Endodermal cell (in vitro differentiated cells): ENCODE data around the gene PYM1. TPM values are rescaled to one million over a fixed set of nuclear protein-coding genes. Genes with fewer than 3 reads are reported as not detected.
"Not testable (repeated sequence)": the region's sequence is repeated elsewhere in the genome, so short reads cannot be mapped to it uniquely, and the experiment has no call there.

Experiments used
- DNase-seq: peaks from one replicate; pipeline ENCODE4 v3.0.0-alpha.2; 2017
- H3K27ac ChIP-seq: 2 replicates; pipeline ENCODE4 v1.5.1; 2013; ENCODE audit warnings: mild to moderate bottlenecking, low read depth, low read length, moderate library complexity
- H3K27me3 ChIP-seq: 2 replicates; pipeline ENCODE4 v1.6.1; 2013; ENCODE audit warnings: mild to moderate bottlenecking, low read length, moderate library complexity; ENCODE audit not compliant: insufficient read depth, control insufficient read depth, poor library complexity, severe bottlenecking
- H3K36me3 ChIP-seq: 2 replicates; pipeline ENCODE4 v1.7.0; 2013; ENCODE audit warnings: mild to moderate bottlenecking, low read length, moderate library complexity; ENCODE audit not compliant: control insufficient read depth, insufficient read depth
- H3K4me1 ChIP-seq: one replicate; pipeline ENCODE4 v1.7.0; 2013; ENCODE audit warnings: low read length; ENCODE audit not compliant: control insufficient read depth, insufficient read depth
- H3K4me3 ChIP-seq: 2 replicates; pipeline ENCODE4 v1.5.1; 2013; ENCODE audit warnings: mild to moderate bottlenecking, low read length, moderate library complexity
- H3K9ac ChIP-seq: 2 replicates; pipeline ENCODE4 v1.6.1; 2013; ENCODE audit warnings: mild to moderate bottlenecking, low read length, moderate library complexity; ENCODE audit not compliant: poor library complexity, severe bottlenecking; ENCODE audit errors: extremely low read depth
- H3K9me3 ChIP-seq: 2 replicates; pipeline ENCODE4 v1.6.1; 2013; ENCODE audit warnings: mild to moderate bottlenecking, low read length, moderate library complexity; ENCODE audit not compliant: control insufficient read depth
- H3K27ac Mint-ChIP-seq: 2 replicates; pipeline ENCODE4 v1.8.0; 2020; ENCODE audit warnings: mixed read lengths
- H3K27me3 Mint-ChIP-seq: 2 replicates; pipeline ENCODE4 v1.8.0; 2021; ENCODE audit warnings: mild to moderate bottlenecking, mixed read lengths; ENCODE audit not compliant: insufficient read depth
- H3K36me3 Mint-ChIP-seq: 2 replicates; pipeline ENCODE4 v1.8.0; 2020; ENCODE audit warnings: low read depth, mixed read lengths
- H3K4me1 Mint-ChIP-seq: 2 replicates; pipeline ENCODE4 v1.8.0; 2020; ENCODE audit warnings: mixed read lengths
- H3K4me3 Mint-ChIP-seq: 2 replicates; pipeline ENCODE4 v1.8.0; 2020; ENCODE audit warnings: mild to moderate bottlenecking, moderate library complexity, mixed read lengths
- H3K9me3 Mint-ChIP-seq: 2 replicates; pipeline ENCODE4 v1.8.0; 2020; ENCODE audit warnings: mild to moderate bottlenecking, mixed read lengths
- WGBS, 2 experiments: methylation state at CpG; one replicate each; pipeline versions ENCODE4 v1.1.5 to v1.1.7; 2013; ENCODE audit warnings: missing lambda C conversion rate in 2 of 2, mixed read lengths in 1 of 2; ENCODE audit not compliant: insufficient coverage in 1 of 2, insufficient read length in 1 of 2; 5-methylcytosine and 5-hydroxymethylcytosine counted together
- total RNA-seq, 2 donors: library from RNA; stranded (reverse); fragmentation: NEBNext Ultra II Directional in 1 of 2; extraction: Animal tissue kit (Norgen Biotek cat#: 25700) in 1 of 2; gene quantifications; 2 replicates in 1 of 2; 3 replicates in 1 of 2; pipeline ENCODE4 v1.2.1, GENCODE V29; 2021
- TF ChIP-seq, protein P1 (sequence below): fragments of 200-600 bp; sonication (generic); conservative IDR thresholded peaks from 2 replicates; pipeline ENCODE4 v1.5.0; 2021; ENCODE audit warnings: antibody characterized with exemption, mild to moderate bottlenecking

PYM1 gene
- total RNA-seq, 2 donors from 2014 or later, result 76.1 to 79.4 TPM

DNA sequence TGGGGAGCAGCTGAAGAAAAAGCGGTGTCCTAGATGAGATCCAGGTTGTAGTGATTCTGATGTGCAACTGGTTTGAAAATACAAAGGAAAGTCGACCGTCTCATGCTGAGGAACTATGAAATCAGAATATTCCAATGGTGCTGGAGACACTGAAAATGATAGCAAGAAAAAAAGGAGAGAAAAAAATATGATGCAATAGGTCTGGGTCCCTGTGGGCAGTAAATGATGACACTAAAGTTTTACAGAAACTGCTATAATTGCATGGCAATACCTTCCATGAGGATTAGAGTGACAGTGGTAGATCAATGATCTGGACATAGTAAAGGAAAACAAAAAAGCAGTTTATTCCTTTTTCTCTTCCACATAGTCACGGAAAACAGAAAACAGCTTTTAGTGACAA lies 2.3 kb downstream of the PYM1 start:
- no peaks in the 10 kb centered on the region for H3K9me3 ChIP-seq
- H3K27me3 ChIP-seq, result no peaks in the 10 kb centered on the region
- H3K4me3 ChIP-seq, result peak overlapping the region; percentile 91
- Mint-ChIP-seq H3K27me3 (no peaks in the 10 kb centered on the region), H3K4me1 (peaks cover 17% of the 10 kb centered on the region), H3K9me3 (no peaks in the 10 kb centered on the region), H3K36me3 (peaks cover 31% of the 10 kb centered on the region), H3K4me3 (peak overlapping the region; percentile 99), H3K27ac (no peak overlapping the region)
- H3K9ac ChIP-seq, result peak overlapping the region; percentile 81
- H3K27ac ChIP-seq, result no peak overlapping the region
- TF ChIP-seq, protein P1, sequence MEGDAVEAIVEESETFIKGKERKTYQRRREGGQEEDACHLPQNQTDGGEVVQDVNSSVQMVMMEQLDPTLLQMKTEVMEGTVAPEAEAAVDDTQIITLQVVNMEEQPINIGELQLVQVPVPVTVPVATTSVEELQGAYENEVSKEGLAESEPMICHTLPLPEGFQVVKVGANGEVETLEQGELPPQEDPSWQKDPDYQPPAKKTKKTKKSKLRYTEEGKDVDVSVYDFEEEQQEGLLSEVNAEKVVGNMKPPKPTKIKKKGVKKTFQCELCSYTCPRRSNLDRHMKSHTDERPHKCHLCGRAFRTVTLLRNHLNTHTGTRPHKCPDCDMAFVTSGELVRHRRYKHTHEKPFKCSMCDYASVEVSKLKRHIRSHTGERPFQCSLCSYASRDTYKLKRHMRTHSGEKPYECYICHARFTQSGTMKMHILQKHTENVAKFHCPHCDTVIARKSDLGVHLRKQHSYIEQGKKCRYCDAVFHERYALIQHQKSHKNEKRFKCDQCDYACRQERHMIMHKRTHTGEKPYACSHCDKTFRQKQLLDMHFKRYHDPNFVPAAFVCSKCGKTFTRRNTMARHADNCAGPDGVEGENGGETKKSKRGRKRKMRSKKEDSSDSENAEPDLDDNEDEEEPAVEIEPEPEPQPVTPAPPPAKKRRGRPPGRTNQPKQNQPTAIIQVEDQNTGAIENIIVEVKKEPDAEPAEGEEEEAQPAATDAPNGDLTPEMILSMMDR, result no peak
- H3K36me3 ChIP-seq, result peaks cover 45% of the 10 kb centered on the region
- WGBS, 2 experiments, result 91 to 96% methylated on average over 3 to 4 of the region's 4 CpGs
- no peak for DNase-seq
- H3K4me1 ChIP-seq, result peaks cover 4% of the 10 kb centered on the region

DNA sequence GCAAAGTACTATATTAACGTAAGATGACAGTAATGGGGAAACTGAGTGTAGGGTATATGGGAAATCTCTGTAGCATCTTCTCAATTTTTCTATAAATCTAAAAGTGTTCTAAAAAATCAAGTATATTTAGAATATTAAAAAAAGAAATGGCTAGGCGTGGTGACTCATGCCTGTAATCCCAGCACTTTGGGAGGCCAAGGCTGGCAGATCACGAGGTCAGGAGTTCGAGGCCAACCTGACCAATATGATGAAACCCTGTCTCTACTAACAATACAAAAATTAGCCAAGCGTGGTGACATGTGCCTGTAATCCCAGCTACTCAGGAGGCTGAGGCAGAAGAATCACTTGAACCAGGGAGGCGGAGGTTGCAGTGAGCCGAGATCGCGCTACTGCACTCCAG lies 4.0 kb downstream of the PYM1 start:
- H3K27me3 Mint-ChIP-seq, H3K4me1 ChIP-seq, H3K9me3 Mint-ChIP-seq, DNase-seq, H3K27ac ChIP-seq, H3K9me3 ChIP-seq, H3K27ac Mint-ChIP-seq, H3K9ac ChIP-seq, H3K4me3 Mint-ChIP-seq, H3K4me3 ChIP-seq, H3K27me3 ChIP-seq: not testable (repeated sequence)
- Mint-ChIP-seq H3K36me3 (peaks cover 40% of the 10 kb centered on the region), H3K4me1 (peaks cover 15% of the 10 kb centered on the region)
- H3K36me3 ChIP-seq, result peaks cover 61% of the 10 kb centered on the region
- WGBS, 2 experiments, result 84 to 96% methylated on average over 6 to 8 of the region's 9 CpGs

DNA sequence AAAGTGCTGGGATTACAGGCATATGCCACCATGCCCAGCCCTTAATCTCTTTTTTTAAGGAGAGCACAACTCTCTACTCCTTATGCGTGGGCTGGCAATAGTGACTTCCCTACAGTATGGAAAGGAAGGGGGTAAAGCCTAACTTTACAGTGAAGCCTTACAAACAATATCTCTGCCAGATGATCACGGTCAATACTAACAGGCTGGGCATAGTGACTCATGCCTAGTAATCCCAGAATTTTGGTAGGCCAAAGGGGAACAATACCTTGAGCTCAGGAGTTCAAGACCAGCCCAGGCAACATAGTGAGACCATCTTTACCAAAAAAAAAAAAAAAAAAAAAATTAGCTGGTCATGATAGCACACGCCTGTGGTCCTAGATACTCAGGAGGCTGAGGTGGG lies 5.6 kb downstream of the PYM1 start:
- no peaks in the 10 kb centered on the region for H3K27me3 ChIP-seq
- Mint-ChIP-seq H3K4me3 (no peak overlapping the region), H3K9me3 (no peaks in the 10 kb centered on the region), H3K27me3 (no peaks in the 10 kb centered on the region), H3K27ac (no peak overlapping the region), H3K36me3 (peaks cover 48% of the 10 kb centered on the region), H3K4me1 (peaks cover 15% of the 10 kb centered on the region)
- H3K36me3 ChIP-seq, result peaks cover 61% of the 10 kb centered on the region
- WGBS, 2 experiments, result 97 to 100% methylated on average over 2 to 3 of the region's 3 CpGs
- no peak for DNase-seq
- H3K9me3 ChIP-seq, result no peaks in the 10 kb centered on the region
- H3K27ac ChIP-seq, result no peak overlapping the region
- H3K4me1 ChIP-seq, result peaks cover 4% of the 10 kb centered on the region
- no peak overlapping the region for H3K9ac ChIP-seq
- TF ChIP-seq, protein P1, result no peak
- H3K4me3 ChIP-seq, result no peak overlapping the region

DNA sequence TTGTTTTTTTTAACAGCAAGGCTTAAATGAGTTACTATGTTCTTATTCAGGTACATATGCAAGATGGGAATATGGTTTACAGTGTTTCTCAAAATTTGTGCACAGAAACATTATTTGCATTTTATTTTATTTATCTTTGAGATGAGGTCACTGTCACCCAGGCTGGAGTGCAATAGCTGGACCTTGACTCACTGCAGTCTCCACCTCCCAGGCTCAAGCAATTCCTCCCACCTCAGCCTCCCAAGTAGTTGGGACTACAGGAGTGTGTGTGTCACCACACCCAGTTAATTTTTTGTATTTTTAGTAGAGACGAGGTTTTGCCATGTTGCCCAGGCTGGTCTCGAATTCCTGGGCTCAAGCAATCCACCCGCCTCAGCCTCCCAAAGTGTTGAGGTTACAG lies 8.7 kb downstream of the PYM1 start:
- not testable (repeated sequence) for H3K27ac ChIP-seq, H3K27me3 Mint-ChIP-seq
- 80 to 97% methylated on average over 1 to 3 of the region's 3 CpGs for WGBS, 2 experiments

More for the DNA sequence above, 8.7 kb downstream of the PYM1 start:
- H3K4me1 Mint-ChIP-seq, H3K9me3 Mint-ChIP-seq, DNase-seq, H3K9me3 ChIP-seq, H3K4me1 ChIP-seq, H3K27ac Mint-ChIP-seq, H3K4me3 Mint-ChIP-seq, H3K4me3 ChIP-seq, H3K27me3 ChIP-seq, H3K9ac ChIP-seq: not testable (repeated sequence)
- peaks cover 57% of the 10 kb centered on the region for H3K36me3 Mint-ChIP-seq
- peaks cover 67% of the 10 kb centered on the region for H3K36me3 ChIP-seq
